PC-9 (cell line): ENCODE measurements around the gene DVL2. TPM values are rescaled to one million over a fixed set of nuclear protein-coding genes. Genes with fewer than 3 reads are reported as not detected.

Source experiments
- BruUV-seq: library from RNA; stranded (reverse); fragments of 400-500 nt; replicated peaks from 2 replicates; lab custom pipeline; 2021; lab: Mats Ljungman, UMichigan
- CTCF ChIA-PET: fragments of 300-600 bp; sonication (Branson Sonifier 250); formaldehyde crosslinking; loops from one replicate; lab custom pipeline; 2022; ENCODE audit warnings: antibody characterized with exemption; lab: Charles Lee
- POLR2A ChIA-PET: fragments of 300-600 bp; sonication (Branson Sonifier 250); formaldehyde crosslinking; loops from one replicate; lab custom pipeline; 2022; ENCODE audit warnings: antibody characterized with exemption; ENCODE audit not compliant: unreplicated experiment; lab: Charles Lee
- DNase-seq, 2 experiments: peaks; one replicate each; pipeline versions ENCODE4 v3.0.0 to v3.0.0-alpha.2; 2015 to 2022; ENCODE audit warnings: mixed read lengths in 1 of 2
- H2AFZ ChIP-seq: fragments of 200-600 bp; sonication (generic); 2 replicates; pipeline ENCODE4 v1.8.1; 2017; ENCODE audit warnings: antibody characterized with exemption
- H3F3A ChIP-seq: fragments of 200-600 bp; sonication (generic); 2 replicates; pipeline ENCODE4 v1.8.1; 2017; ENCODE audit warnings: antibody characterized with exemption, mild to moderate bottlenecking, low read depth; ENCODE audit not compliant: insufficient read depth
- H3K27ac ChIP-seq: fragments of 200-600 bp; sonication (generic); 2 replicates; pipeline ENCODE4 v1.6.1; 2016; ENCODE audit warnings: mixed run types
- H3K27me3 ChIP-seq: fragments of 200-600 bp; sonication (generic); 2 replicates; pipeline ENCODE4 v1.6.1; 2016; ENCODE audit warnings: low read depth, mixed run types; ENCODE audit not compliant: insufficient read depth
- H3K36me3 ChIP-seq: fragments of 200-600 bp; sonication (generic); 2 replicates; pipeline ENCODE4 v1.6.1; 2016; ENCODE audit warnings: low read depth, mixed run types
- H3K4me1 ChIP-seq: fragments of 200-600 bp; sonication (generic); replicated peaks from 2 replicates; pipeline ENCODE4 v1.6.1; 2016; ENCODE audit warnings: mixed run types; ENCODE audit not compliant: insufficient read depth
- H3K4me2 ChIP-seq: fragments of 200-600 bp; sonication (generic); 2 replicates; pipeline ENCODE4 v1.6.1; 2017; ENCODE audit warnings: mixed run types
- H3K4me3 ChIP-seq: fragments of 200-600 bp; sonication (generic); 2 replicates; pipeline ENCODE4 v1.6.1; 2016; ENCODE audit warnings: mixed run types
- H3K79me2 ChIP-seq: fragments of 200-600 bp; sonication (generic); 2 replicates; pipeline ENCODE4 v1.6.1; 2017; ENCODE audit warnings: low read depth, mixed run types
- H3K9me2 ChIP-seq: fragments of 200-600 bp; sonication (generic); 2 replicates; pipeline ENCODE4 v1.8.1; 2017; ENCODE audit warnings: mild to moderate bottlenecking; ENCODE audit not compliant: insufficient read depth
- H3K9me3 ChIP-seq: fragments of 200-600 bp; sonication (generic); 2 replicates; pipeline ENCODE4 v1.8.1; 2016; ENCODE audit warnings: low read depth; ENCODE audit not compliant: insufficient read depth
- H4K20me1 ChIP-seq: fragments of 200-600 bp; sonication (generic); 2 replicates; pipeline ENCODE4 v1.8.1; 2017; ENCODE audit not compliant: insufficient read depth
- CTCF ChIP-seq: fragments of 200-600 bp; sonication (generic); conservative IDR thresholded peaks from 2 replicates; pipeline ENCODE4 v1.6.1; 2017; ENCODE audit warnings: mixed run types, antibody characterized with exemption, mild to moderate bottlenecking, moderate library complexity
- EZH2 ChIP-seq: fragments of 200-600 bp; sonication (generic); IDR thresholded peaks from 2 replicates; pipeline ENCODE4 v1.8.0; 2017; ENCODE audit warnings: antibody characterized with exemption, low read depth
- intact Hi-C: fragments of 100-400 bp; cut with micrococcal nuclease; formaldehyde crosslinking; loops from one replicate; pipeline ENCODE4 v1.10.0; 2022; ENCODE audit not compliant: unreplicated experiment
- total RNA-seq: library from RNA; stranded (reverse); gene quantifications from 2 replicates; pipeline ENCODE4 v1.2.3, GENCODE V29; 2021

DVL2 gene
- total RNA-seq, 1 experiment from 2014 or later: 86.8 TPM

- H3F3A ChIP-seq: peaks cover 61% of the 10 kb centered on the region
- BruUV-seq: TSS peak; percentile 41
- H3K9me2 ChIP-seq: no peaks in the 10 kb centered on the region
- peak overlapping the region; percentile 78 for H3K4me3 ChIP-seq
- H3K27me3 ChIP-seq: no peaks in the 10 kb centered on the region
- H3K9me3 ChIP-seq: no peaks in the 10 kb centered on the region
- POLR2A ChIA-PET: interaction anchor here (0.6 to 1.5 kb wide), 6 partner anchors 13 to 195 kb away, joined by 3 to 5 read pairs (median 4); no protein-coding TSS in a partner anchor
- H4K20me1 ChIP-seq: peaks cover 7% of the 10 kb centered on the region
- peak overlapping the region; percentile 87 for H3K27ac ChIP-seq
- H3K79me2 ChIP-seq: peaks cover 47% of the 10 kb centered on the region
- CTCF ChIA-PET: interaction anchor here (0.5 to 0.8 kb wide), 4 partner anchors 14 to 68 kb away, joined by 3 to 5 read pairs (median 4); no protein-coding TSS in a partner anchor
- H3K4me2 ChIP-seq: peak overlapping the region; percentile 96
- H3K4me1 ChIP-seq: peaks cover 29% of the 10 kb centered on the region
- intact Hi-C loops: loop anchor here (1.0 kb wide), 1 partner anchor 21 kb away; the partner anchor contains the start of gene CLDN7
- H2AFZ ChIP-seq: no peak overlapping the region
- DNase-seq: peak in 1 of 2 experiments; percentile 35
- TF ChIP-seq CTCF (no peak), EZH2 (no peak)
- peaks cover 27% of the 10 kb centered on the region; the same call in 1 of the 2 replicates for H3K36me3 ChIP-seq
These were observed 6.9 kb upstream of the DVL2 start for GRCh38 chr17:7241090-7241733.

DNA sequence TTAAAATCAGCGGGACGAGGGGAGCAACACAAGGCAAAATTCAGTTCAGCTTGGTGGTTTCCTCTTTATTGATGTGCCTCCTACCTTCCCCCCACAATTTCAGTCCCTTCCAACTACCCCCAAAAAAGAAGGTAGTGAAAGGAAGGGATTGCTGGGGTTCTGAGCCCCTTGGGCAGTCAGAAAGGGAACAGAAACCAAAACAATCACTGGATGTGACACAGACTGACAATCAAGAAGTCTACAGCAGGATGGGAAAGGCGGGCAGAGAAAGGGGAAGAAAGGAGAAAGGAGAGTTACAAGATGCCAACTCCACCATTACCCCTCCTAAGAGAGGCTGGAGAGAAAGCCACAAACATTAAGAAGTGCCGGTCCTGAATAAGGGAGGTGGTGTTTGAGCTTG is 6.1 kb upstream of the DVL2 start:
- ChIA-PET POLR2A (no interaction called here), CTCF (interaction anchor here (0.6 kb wide), 1 partner anchor 69 kb away, joined by 5 read pairs; no protein-coding TSS in a partner anchor)
- intact Hi-C loops: no loop called here
- H3K4me2 ChIP-seq: peak overlapping the region; percentile 96
- peaks cover 29% of the 10 kb centered on the region for H3K4me1 ChIP-seq
- TF ChIP-seq EZH2 (no peak), CTCF (no peak)
- H3K79me2 ChIP-seq: peaks cover 55% of the 10 kb centered on the region
- no peak overlapping the region for H3K27ac ChIP-seq
- no peaks in the 10 kb centered on the region for H3K9me3 ChIP-seq
- DNase-seq: no peak
- H3K36me3 ChIP-seq: peaks cover 25% of the 10 kb centered on the region
- BruUV-seq: no TSS peak
- H3F3A ChIP-seq: peaks cover 62% of the 10 kb centered on the region
- H3K9me2 ChIP-seq: no peaks in the 10 kb centered on the region
- peak overlapping the region; percentile 78; the same call in 1 of the 2 replicates for H3K4me3 ChIP-seq
- H3K27me3 ChIP-seq: no peaks in the 10 kb centered on the region
- no peak overlapping the region for H2AFZ ChIP-seq
- peaks cover 7% of the 10 kb centered on the region for H4K20me1 ChIP-seq

GRCh38 chr17:7239091-7240027 is 5.0 kb upstream of the DVL2 start, which contains the start of gene PHF23:
Gene PHF23 (minus strand): TSS chr17:7239457. CDS start chr17:7239279, 178 bp downstream.
- Histone ChIP-seq H3K4me2 (peak within 1 kb of the TSS; percentile 96), H3K9me2 (no peaks in the 10 kb centered on the region), H3K36me3 (peaks cover 32% of the 10 kb centered on the region), H3K79me2 (peaks cover 63% of the 10 kb centered on the region), H3K9me3 (no peaks in the 10 kb centered on the region), H3K27ac (peak within 1 kb of the TSS; percentile 80), H3F3A (peaks cover 63% of the 10 kb centered on the region), H3K4me3 (peak within 1 kb of the TSS; percentile 93), H3K4me1 (peaks cover 38% of the 10 kb centered on the region), H4K20me1 (peaks cover 11% of the 10 kb centered on the region), H2AFZ (no peak within 1 kb of the TSS; the same call in 1 of the 2 replicates), H3K27me3 (no peaks in the 10 kb centered on the region)
- ChIA-PET CTCF (interaction anchor here (1.2 to 1.4 kb wide), 2 partner anchors 19 to 194 kb away, joined by 4 to 8 read pairs; no protein-coding TSS in a partner anchor), POLR2A (interaction anchor here (0.6 kb wide), 3 partner anchors 11 to 291 kb away, joined by 3 to 5 read pairs (median 3); no protein-coding TSS in a partner anchor)
- intact Hi-C loops: loop anchor here (1.0 to 2.0 kb wide), 2 partner anchors 13 to 25 kb away; partner anchors contain the start of gene ELP5
- no TSS peak for BruUV-seq
- DNase-seq: peak; percentile 96 to 99
- TF ChIP-seq CTCF (no peak), EZH2 (no peak)
